HCT116 (cell line): ENCODE data around the gene FN3KRP. TPM values are rescaled to one million over a fixed set of nuclear protein-coding genes. Genes with fewer than 3 reads are reported as not detected.

Source experiments
- ATAC-seq: fragments of 200-7000 bp; cut with Tn5 transposase; 2 replicates; pipeline ENCODE4 v1.9.1; 2020; ENCODE audit warnings: mild to moderate bottlenecking, moderate library complexity
- BruUV-seq: library from RNA; stranded (reverse); fragments of 400-500 nt; replicated peaks from 2 replicates; lab custom pipeline; 2021; lab: Mats Ljungman, UMichigan
- CTCF ChIA-PET: fragments of 300-600 bp; sonication (Branson Sonifier 250); formaldehyde crosslinking; loops from one replicate; lab custom pipeline; 2021; ENCODE audit warnings: antibody characterized with exemption; lab: Charles Lee
- POLR2A ChIA-PET: fragments of 300-600, 350-600 bp; sonication (Branson Sonifier 250); formaldehyde crosslinking; loops from one replicate; lab custom pipeline; 2021; ENCODE audit warnings: antibody characterized with exemption; lab: Charles Lee
- RAD21 ChIA-PET, 2 experiments: fragments of 300-600 bp; sonication (Branson Sonifier 250); formaldehyde crosslinking; loops; one replicate each; lab custom pipeline; 2023; ENCODE audit warnings: low total read pairs in 2 of 2; ENCODE audit not compliant: uncharacterized antibody in 2 of 2, unreplicated experiment in 2 of 2, low non-redundant PET in 1 of 2; lab: Charles Lee
- DNase-seq: peaks from one replicate; pipeline ENCODE4 v3.0.0-alpha.2; 2010; ENCODE audit warnings: low read depth, low spot score
- H2AFZ ChIP-seq: fragments of 200-600 bp; shearing (Covaris generic), sonication (generic); 2 replicates; pipeline ENCODE4 v1.6.1; 2017; ENCODE audit warnings: low read depth, mixed run types, mixed read lengths, antibody characterized with exemption, low read length; ENCODE audit not compliant: poor library complexity, severe bottlenecking
- H3K27ac ChIP-seq: 2 replicates; pipeline ENCODE4 v1.5.1; 2012; ENCODE audit warnings: low read depth, low read length
- H3K27me3 ChIP-seq: fragments of 200-600 bp; sonication (generic); 2 replicates; pipeline ENCODE4 v1.6.1; 2016; ENCODE audit warnings: mixed run types, low read length, mixed read lengths; ENCODE audit not compliant: insufficient read depth
- H3K36me3 ChIP-seq, 2 experiments: fragments of 200-500 bp in 1 of 2; fragments of 200-600 bp in 1 of 2; sonication (Bioruptor generic) in 1 of 2; sonication (generic) in 1 of 2; 2 replicates each; pipeline versions ENCODE4 v1.5.1 to v1.6.1; 2014 to 2016; ENCODE audit warnings: low read length in 2 of 2, inconsistent platforms in 1 of 2, mixed read lengths in 1 of 2, mixed run types in 1 of 2; ENCODE audit not compliant: insufficient read depth in 2 of 2, control insufficient read depth in 1 of 2
- H3K4me1 ChIP-seq, 2 experiments: fragments of 200-600 bp in 1 of 2; sonication (generic) in 1 of 2; 2 replicates each; pipeline versions ENCODE4 v1.5.1 to v1.6.1; 2012 to 2017; ENCODE audit warnings: low read length in 2 of 2, inconsistent platforms in 1 of 2, mild to moderate bottlenecking in 1 of 2, mixed read lengths in 1 of 2, mixed run types in 1 of 2, moderate library complexity in 1 of 2; ENCODE audit not compliant: insufficient read depth in 2 of 2, control insufficient read depth in 1 of 2
- H3K4me2 ChIP-seq: fragments of 200-600 bp; sonication (generic); 2 replicates; pipeline ENCODE4 v1.6.1; 2017; ENCODE audit warnings: mixed run types, low read length, mixed read lengths
- H3K4me3 ChIP-seq, 2 experiments: fragments of 200-600 bp in 1 of 2; sonication (generic) in 1 of 2; replicated peaks in 1 of 2; 2 replicates each; pipeline ENCODE4 v1.5.1; 2011 to 2016; ENCODE audit warnings: low read length in 2 of 2, control low read depth in 1 of 2, low read depth in 1 of 2, mild to moderate bottlenecking in 1 of 2, mixed read lengths in 1 of 2, mixed run types in 1 of 2
- H3K79me2 ChIP-seq: fragments of 200-600 bp; sonication (generic); 2 replicates; pipeline ENCODE4 v1.6.1; 2017; ENCODE audit warnings: mild to moderate bottlenecking, mixed run types, low read length, moderate library complexity, mixed read lengths; ENCODE audit not compliant: insufficient read depth
- H3K9ac ChIP-seq: fragments of 200-600 bp; sonication (generic); 2 replicates; pipeline ENCODE4 v1.6.1; 2016; ENCODE audit warnings: low read length, mixed read lengths
- H3K9me2 ChIP-seq: fragments of 200-600 bp; sonication (generic), shearing (Covaris generic); 2 replicates; pipeline ENCODE4 v1.6.1; 2017; ENCODE audit warnings: mixed run types, mild to moderate bottlenecking, moderate library complexity; ENCODE audit not compliant: insufficient read depth
- H3K9me3 ChIP-seq, 2 experiments: fragments of 200-500 bp in 1 of 2; fragments of 200-600 bp in 1 of 2; sonication (Bioruptor generic) in 1 of 2; sonication (generic) in 1 of 2; 2 replicates each; pipeline ENCODE4 v1.6.1; 2014 to 2017; ENCODE audit warnings: low read length in 2 of 2, mixed read lengths in 2 of 2, inconsistent platforms in 1 of 2, low read depth in 1 of 2, mild to moderate bottlenecking in 1 of 2, mixed run types in 1 of 2, moderate library complexity in 1 of 2; ENCODE audit not compliant: control insufficient read depth in 1 of 2, insufficient read depth in 1 of 2
- H4K20me1 ChIP-seq: fragments of 200-600 bp; sonication (generic), shearing (Covaris generic); 2 replicates; pipeline ENCODE4 v1.6.1; 2017; ENCODE audit warnings: mixed run types, mild to moderate bottlenecking, moderate library complexity; ENCODE audit not compliant: insufficient read depth
- CBX3 ChIP-seq: IDR thresholded peaks from 2 replicates; pipeline ENCODE4 v1.6.1; 2012; ENCODE audit warnings: low read depth
- CTCF ChIP-seq, 3 experiments: fragments of 200-600 bp in 1 of 3; sonication (generic) in 1 of 3; IDR thresholded peaks in 2 of 3; conservative IDR thresholded peaks in 1 of 3; 2 replicates each; pipeline ENCODE4 v1.5.1; 2012 to 2017; ENCODE audit warnings: low read depth in 2 of 3, low read length in 2 of 3, antibody characterized with exemption in 1 of 3, borderline replicate concordance in 1 of 3, control low read depth in 1 of 3, mild to moderate bottlenecking in 1 of 3, mixed read lengths in 1 of 3, mixed run types in 1 of 3, moderate library complexity in 1 of 3; ENCODE audit not compliant: insufficient read depth in 1 of 3
- EZH2 ChIP-seq: fragments of 200-600 bp; sonication (generic); IDR thresholded peaks from 2 replicates; pipeline ENCODE4 v1.6.1; 2017; ENCODE audit warnings: antibody characterized with exemption, mixed run types
- POLR2A ChIP-seq: IDR thresholded peaks from 2 replicates; pipeline ENCODE4 v1.7.0; 2011; ENCODE audit warnings: borderline replicate concordance; ENCODE audit not compliant: insufficient read depth, insufficient read length; ENCODE audit errors: extremely low read depth
- POLR2AphosphoS5 ChIP-seq: IDR thresholded peaks from 2 replicates; pipeline ENCODE4 v1.6.1; 2011; ENCODE audit warnings: mild to moderate bottlenecking, low read depth, low read length, moderate library complexity
- RAD21 ChIP-seq: IDR thresholded peaks from 2 replicates; pipeline ENCODE4 v1.6.1; 2012; ENCODE audit warnings: low read depth, mild to moderate bottlenecking
- SP1 ChIP-seq: IDR thresholded peaks from 2 replicates; pipeline ENCODE4 v1.6.1; 2012; ENCODE audit warnings: low read depth
- SRF ChIP-seq: IDR thresholded peaks from 2 replicates; pipeline ENCODE4 v1.6.1; 2012; ENCODE audit warnings: low read depth
- TCF7L2 ChIP-seq: IDR thresholded peaks from 2 replicates; pipeline ENCODE4 v1.7.0; 2011; ENCODE audit warnings: borderline replicate concordance, inconsistent platforms; ENCODE audit not compliant: insufficient read depth, insufficient read length; ENCODE audit errors: extremely low read depth
- YY1 ChIP-seq: IDR thresholded peaks from 2 replicates; pipeline ENCODE4 v1.6.1; 2011; ENCODE audit warnings: low read length, low read depth, moderate library complexity, mild to moderate bottlenecking; ENCODE audit not compliant: insufficient replicate concordance; ENCODE audit errors: extremely low read depth
- intact Hi-C: fragments of 100-400 bp; cut with micrococcal nuclease; formaldehyde crosslinking; loops from 2 replicates; pipeline ENCODE4 v1.10.0; 2022
- total RNA-seq: library from RNA; stranded (reverse); gene quantifications from one replicate; pipeline ENCODE4 v1.2.1, GENCODE V29; 2021; ENCODE audit not compliant: unreplicated experiment

FN3KRP gene
- total RNA-seq, 1 experiment from 2014 or later, result 35.2 TPM

- Histone ChIP-seq H3K27me3 (no peaks in the 10 kb centered on the region), H3K9ac (no peak overlapping the region), H3K4me2 (no peak overlapping the region), H2AFZ (no peak overlapping the region), H3K27ac (no peak overlapping the region), H4K20me1 (no peaks in the 10 kb centered on the region), H3K79me2 (no peaks in the 10 kb centered on the region), H3K36me3 (peaks cover 0 to 5% of the 10 kb centered on the region in 2 experiments; a peak in 1 of 4 replicates), H3K4me3 (no peak overlapping the region), H3K9me2 (no peaks in the 10 kb centered on the region), H3K9me3 (peaks cover 17 to 24% of the 10 kb centered on the region in 2 experiments; a peak in 3 of 4 replicates), H3K4me1 (no peaks in the 10 kb centered on the region)
- intact Hi-C loops, result no loop called here
- BruUV-seq, result no TSS peak
- TF ChIP-seq CBX3 (peak; percentile 36; the same call in 1 of the 2 replicates), SP1 (no peak), POLR2AphosphoS5 (no peak), RAD21 (no peak)
- ATAC-seq (no peak), DNase-seq (no peak)
- POLR2A ChIA-PET, result interaction anchor here (0.9 kb wide), 1 partner anchor 25 kb away, joined by 3 read pairs; the partner anchor contains the start of gene FN3KRP
- RAD21 ChIA-PET, result no interaction called here
- CTCF ChIA-PET, result no interaction called here
These were observed 24.6 kb downstream of the FN3KRP start for GRCh38 chr17:82740906-82741759.

- no peaks in the 10 kb centered on the region for H4K20me1 ChIP-seq
- H3K4me1 ChIP-seq, result no peaks in the 10 kb centered on the region
- H3K9me2 ChIP-seq, result no peaks in the 10 kb centered on the region
- intact Hi-C loops, result no loop called here
- H3K79me2 ChIP-seq, result no peaks in the 10 kb centered on the region
- no peak overlapping the region for H3K27ac ChIP-seq
- no peak overlapping the region for H3K4me3 ChIP-seq
- ChIA-PET POLR2A (no interaction called here), CTCF (no interaction called here), RAD21 (no interaction called here)
- no peak overlapping the region for H2AFZ ChIP-seq
- peaks cover 17 to 27% of the 10 kb centered on the region in 2 experiments; a peak in 3 of 4 replicates for H3K9me3 ChIP-seq
- H3K36me3 ChIP-seq, result peaks cover 0 to 5% of the 10 kb centered on the region in 2 experiments; a peak in 1 of 4 replicates
- ATAC-seq, result peak; percentile 11; the same call in 1 of the 2 replicates
- BruUV-seq, result no TSS peak
- H3K27me3 ChIP-seq, result no peaks in the 10 kb centered on the region
- no peak for DNase-seq
- no peak overlapping the region for H3K4me2 ChIP-seq
- no peak overlapping the region for H3K9ac ChIP-seq
- TF ChIP-seq POLR2A, result no peak
- no peak for TF ChIP-seq SRF
- TF ChIP-seq CBX3, result no peak
- TF ChIP-seq EZH2, result no peak
- no peak for TF ChIP-seq SP1
- no peak for TF ChIP-seq TCF7L2
- no peak for TF ChIP-seq YY1
- peak in 1 of 3 experiments; percentile 18; a peak in 1 of 6 replicates for TF ChIP-seq CTCF (IDR thresholded peaks at IDR 0.05 in 2 of 3, conservative IDR thresholded peaks at IDR 0.05 in 1 of 3; ENCODE audit: borderline replicate concordance in 1 of 3, insufficient read depth in 1 of 3, low read depth in 2 of 3, low read length in 2 of 3)
These were observed 27.1 kb downstream of the FN3KRP start for GRCh38 chr17:82743344-82744219.
